Progenitor cell of endocrine pancreas (in vitro differentiated cells): ENCODE data around the gene HAND1. TPM values are rescaled to one million over a fixed set of nuclear protein-coding genes. Genes with fewer than 3 reads are reported as not detected.

Experiments
- DNase-seq: peaks from one replicate; pipeline ENCODE4 v3.0.0; 2021; ENCODE audit warnings: low spot score; ENCODE audit not compliant: unreplicated experiment
- H3K27ac Mint-ChIP-seq: 2 replicates; pipeline ENCODE4 v1.8.0; 2021; ENCODE audit warnings: mild to moderate bottlenecking, moderate library complexity, mixed read lengths
- H3K27me3 Mint-ChIP-seq: 2 replicates; pipeline ENCODE4 v1.8.0; 2021; ENCODE audit warnings: mixed read lengths
- H3K36me3 Mint-ChIP-seq: 2 replicates; pipeline ENCODE4 v1.8.0; 2022; ENCODE audit warnings: mixed read lengths; ENCODE audit not compliant: insufficient read depth
- H3K4me1 Mint-ChIP-seq: 2 replicates; pipeline ENCODE4 v1.8.0; 2021; ENCODE audit warnings: low read depth, mixed read lengths
- H3K4me3 Mint-ChIP-seq: 2 replicates; pipeline ENCODE4 v1.8.0; 2021; ENCODE audit warnings: low read depth, mild to moderate bottlenecking, moderate library complexity, mixed read lengths
- H3K9me3 Mint-ChIP-seq: 2 replicates; pipeline ENCODE4 v1.8.0; 2021; ENCODE audit warnings: low read depth, mixed read lengths
- CTCF ChIP-seq: fragments of 200-600 bp; sonication (generic); IDR thresholded peaks from one replicate; pipeline ENCODE4 v1.5.0; 2021; ENCODE audit warnings: antibody characterized with exemption, mild to moderate bottlenecking; ENCODE audit not compliant: unreplicated experiment
- long read RNA-seq: library from polyadenylated mRNA; unstranded; transcript quantifications from one replicate; pipeline ENCODE4 v2.0.0, GENCODE V29; 2020
- total RNA-seq: library from RNA; stranded (reverse); gene quantifications from 2 replicates; pipeline ENCODE4 v1.2.1, GENCODE V29; 2021

The HAND1 gene
- total RNA-seq: 0.44 and 0.48 TPM in 2 replicates
- long read RNA-seq: 0 reads

GRCh38 chr5:154478224-154478565, at the start of gene HAND1:
HAND1 (minus strand) TSS chr5:154478227; CDS start chr5:154478008, 219 bp downstream.
- Mint-ChIP-seq H3K36me3 (no peaks in the 10 kb centered on the region), H3K27me3 (peaks cover 93% of the 10 kb centered on the region), H3K27ac (no peak within 1 kb of the TSS), H3K4me1 (peaks cover 16% of the 10 kb centered on the region), H3K9me3 (no peaks in the 10 kb centered on the region), H3K4me3 (peak within 1 kb of the TSS; percentile 38)
- no peak for TF ChIP-seq CTCF
- no peak for DNase-seq

GRCh38 chr5:154526231-154527226, 48.5 kb upstream of the HAND1 start:
- Mint-ChIP-seq H3K9me3 (no peaks in the 10 kb centered on the region), H3K36me3 (no peaks in the 10 kb centered on the region), H3K4me3 (no peak overlapping the region), H3K27ac (no peak overlapping the region), H3K4me1 (peaks cover 3% of the 10 kb centered on the region), H3K27me3 (peaks cover 33% of the 10 kb centered on the region)
- TF ChIP-seq CTCF: no peak
- DNase-seq: no peak

- Mint-ChIP-seq H3K27ac (no peak overlapping the region), H3K4me3 (no peak overlapping the region), H3K27me3 (peaks cover 45% of the 10 kb centered on the region), H3K4me1 (peaks cover 6% of the 10 kb centered on the region), H3K9me3 (no peaks in the 10 kb centered on the region), H3K36me3 (no peaks in the 10 kb centered on the region)
- no peak for TF ChIP-seq CTCF
- no peak for DNase-seq
Observed at GRCh38 chr5:154524859-154525258, 46.8 kb upstream of the HAND1 start.

GRCh38 chr5:154524181-154524580, 46.2 kb upstream of the HAND1 start:
- Mint-ChIP-seq H3K4me1 (peaks cover 6% of the 10 kb centered on the region), H3K4me3 (no peak overlapping the region), H3K36me3 (no peaks in the 10 kb centered on the region), H3K27me3 (peaks cover 52% of the 10 kb centered on the region), H3K27ac (peak overlapping the region; percentile 35), H3K9me3 (no peaks in the 10 kb centered on the region)
- DNase-seq: no peak
- TF ChIP-seq CTCF: no peak

GRCh38 chr5:154523709-154524108, 45.7 kb upstream of the HAND1 start:
- Mint-ChIP-seq H3K27ac (no peak overlapping the region), H3K27me3 (peaks cover 53% of the 10 kb centered on the region), H3K4me1 (peaks cover 6% of the 10 kb centered on the region), H3K9me3 (no peaks in the 10 kb centered on the region), H3K36me3 (no peaks in the 10 kb centered on the region), H3K4me3 (no peak overlapping the region)
- DNase-seq: no peak
- TF ChIP-seq CTCF: no peak
